Heart left ventricle (tissue), 13 donors: ENCODE results near the gene CEP164.

Experiments
- POLR2A ChIP-seq, 2 donors: fragments of 450-650 bp; IDR thresholded peaks; one replicate each; pipeline ENCODE4 v1.6.1; 2017; ENCODE audit warnings: antibody characterized with exemption in 2 of 2, mild to moderate bottlenecking in 2 of 2, moderate library complexity in 2 of 2
- TF ChIP-seq, protein P1 (sequence below), 12 donors: fragments of 200-600 bp; sonication (generic) in 4 of 12; IDR thresholded peaks; one replicate each; pipeline versions ENCODE4 v1.5.0 to v1.8.0; 2018 to 2022; ENCODE audit warnings: antibody characterized with exemption in 12 of 12, mild to moderate bottlenecking in 5 of 12
- donor health status: ischemic (EF 13 %, LVEDD 7.1; RV severe dilation, severe dysfunction).
- donor health status: DM: no; HTN: yes; CAD: no.
- donor health status: DM: no; HTN: no; CAD: no.
- donor health status: ischemic (EF 25% LVEDD 6.9; RV normal size, moderate dysfunction).
- donor health status: ischemic (EF 25% LVEDD 5.7; RV mildly dilated, moderate dysfunction).
- donor health status: ischemic (EF 35%, LVEDD 5.7; RV mildly dilated, moderate dysfunction).
- donor health status: nonischemic (EF 11% LVEDD 7.7; RV severe dilation, severe dysfunction).
- donor health status: DM: yes; HTN: yes; CAD: no.
- donor health status: PGD.
- donor health status: ischemic (EF 29% LVEDD 5.4; RV normal size, mild dysfunction).
- donor health status: nonischemic (EF 23%, LVEDD 6.1; RV moderate dilation, normal function).

GRCh38 chr11:117409511-117409910 is 81.9 kb downstream of the CEP164 start:
- TF ChIP-seq, protein P1, sequence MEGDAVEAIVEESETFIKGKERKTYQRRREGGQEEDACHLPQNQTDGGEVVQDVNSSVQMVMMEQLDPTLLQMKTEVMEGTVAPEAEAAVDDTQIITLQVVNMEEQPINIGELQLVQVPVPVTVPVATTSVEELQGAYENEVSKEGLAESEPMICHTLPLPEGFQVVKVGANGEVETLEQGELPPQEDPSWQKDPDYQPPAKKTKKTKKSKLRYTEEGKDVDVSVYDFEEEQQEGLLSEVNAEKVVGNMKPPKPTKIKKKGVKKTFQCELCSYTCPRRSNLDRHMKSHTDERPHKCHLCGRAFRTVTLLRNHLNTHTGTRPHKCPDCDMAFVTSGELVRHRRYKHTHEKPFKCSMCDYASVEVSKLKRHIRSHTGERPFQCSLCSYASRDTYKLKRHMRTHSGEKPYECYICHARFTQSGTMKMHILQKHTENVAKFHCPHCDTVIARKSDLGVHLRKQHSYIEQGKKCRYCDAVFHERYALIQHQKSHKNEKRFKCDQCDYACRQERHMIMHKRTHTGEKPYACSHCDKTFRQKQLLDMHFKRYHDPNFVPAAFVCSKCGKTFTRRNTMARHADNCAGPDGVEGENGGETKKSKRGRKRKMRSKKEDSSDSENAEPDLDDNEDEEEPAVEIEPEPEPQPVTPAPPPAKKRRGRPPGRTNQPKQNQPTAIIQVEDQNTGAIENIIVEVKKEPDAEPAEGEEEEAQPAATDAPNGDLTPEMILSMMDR (IDR thresholded peaks at IDR 0.05): no peak
- TF ChIP-seq POLR2A (IDR thresholded peaks at IDR 0.05): no peak
